ENCODE data around the gene RASEF. TPM values are rescaled to one million over a fixed set of nuclear protein-coding genes. Genes with fewer than 3 reads are reported as not detected.
A peak's percentile ranks its signal among the peaks of the same experiment; 100 is the strongest.
"Not testable (repeated sequence)": the region's sequence is repeated elsewhere in the genome, so short reads cannot be mapped to it uniquely, and the experiment has no call there.

Gene RASEF
- polyA plus RNA-seq, 3 donors = 6.3 to 8.0 (median 7.0) TPM

DNA sequence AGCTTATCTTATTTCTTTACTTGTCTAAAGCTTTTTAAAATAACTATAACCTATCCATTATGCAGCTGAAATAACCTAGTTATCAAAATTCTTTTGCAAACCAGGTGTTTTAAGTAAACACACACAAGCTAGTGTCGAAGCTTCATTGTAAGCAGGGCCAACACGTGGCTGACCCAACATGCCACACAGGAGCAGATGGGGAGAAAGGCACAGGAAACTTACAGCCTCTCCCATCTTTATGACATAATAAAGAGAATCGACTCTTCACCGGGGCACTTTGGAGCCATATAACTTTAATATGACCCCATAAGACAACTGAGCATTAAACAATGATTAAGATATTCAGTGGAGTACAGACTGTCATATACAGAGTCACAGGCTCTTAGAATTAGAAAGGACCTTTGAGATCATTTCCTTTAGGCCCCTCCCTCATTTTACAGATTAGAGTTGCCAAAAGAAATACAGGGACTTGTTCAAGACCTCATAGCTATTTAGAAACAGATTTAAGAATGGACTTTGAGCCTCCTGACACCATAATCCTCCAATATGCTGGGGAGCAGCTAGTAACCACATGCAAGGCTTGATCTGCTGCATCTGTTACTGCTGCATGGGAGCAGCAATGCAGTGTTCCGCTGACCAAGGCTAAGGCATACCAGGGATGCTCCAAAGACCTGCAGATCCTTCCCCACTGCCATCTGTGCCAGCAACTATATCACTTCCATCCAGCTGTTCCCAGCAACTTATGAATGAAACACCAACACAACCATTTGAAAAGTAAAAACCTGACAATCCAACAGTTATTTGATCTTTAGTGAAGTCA is 75.4 kb downstream of the RASEF start:
- DNase-seq (ENCODE audit: low read depth in 3 of 3, low spot score in 2 of 3) = no peak

DNA sequence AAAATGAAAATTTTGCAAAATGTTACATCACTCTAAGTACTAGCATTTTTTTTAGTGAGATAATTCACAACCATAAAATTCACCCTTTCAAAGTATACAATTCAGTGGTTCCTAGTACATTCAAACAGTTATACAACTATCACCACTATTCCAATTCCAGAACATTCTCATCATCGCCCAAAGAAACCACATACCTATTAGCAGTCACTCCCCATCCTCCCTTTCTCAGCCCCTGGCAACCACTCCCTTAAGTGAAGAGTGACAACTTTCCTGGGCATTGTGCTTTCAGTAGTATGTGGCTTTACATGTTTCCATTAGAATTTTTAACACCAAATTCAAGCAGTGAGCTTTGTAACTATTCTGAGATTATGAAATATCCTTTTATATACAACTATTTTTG is 81.4 kb downstream of the RASEF start:
- DNase-seq (ENCODE audit: low read depth in 3 of 3, low spot score in 2 of 3) = no peak

GRCh38 chr9:82975176-82975575 is 87.8 kb downstream of the RASEF start:
- no peak for DNase-seq (ENCODE audit: low read depth in 3 of 3, low spot score in 2 of 3)

DNA sequence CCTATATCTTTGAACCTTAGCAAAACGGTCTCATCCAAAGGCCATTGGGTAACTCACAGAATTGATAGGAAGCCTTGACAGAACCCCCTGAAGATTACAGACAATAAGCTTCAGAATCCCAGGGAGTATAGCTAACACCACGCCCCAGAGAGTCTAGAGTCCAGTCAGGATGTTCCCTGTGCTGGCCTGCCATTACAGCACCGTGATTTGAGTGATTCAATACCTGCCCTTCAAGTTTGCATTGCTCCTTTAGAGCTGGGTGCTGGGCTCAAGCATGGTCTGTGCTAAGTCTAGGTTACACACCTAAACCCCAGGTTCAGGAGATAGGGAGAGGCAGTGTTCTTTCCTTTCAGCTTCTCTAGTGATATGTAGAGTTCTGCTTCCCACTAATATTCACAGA is 90.5 kb downstream of the RASEF start:
- DNase-seq (ENCODE audit: low read depth in 3 of 3, low spot score in 2 of 3) = no peak

GRCh38 chr9:82970359-82970758 is 92.6 kb downstream of the RASEF start:
- no peak for DNase-seq (ENCODE audit: low read depth in 3 of 3, low spot score in 2 of 3)

GRCh38 chr9:82969291-82969690 is 93.7 kb downstream of the RASEF start:
- DNase-seq (ENCODE audit: low read depth in 3 of 3, low spot score in 2 of 3) = no peak

DNA sequence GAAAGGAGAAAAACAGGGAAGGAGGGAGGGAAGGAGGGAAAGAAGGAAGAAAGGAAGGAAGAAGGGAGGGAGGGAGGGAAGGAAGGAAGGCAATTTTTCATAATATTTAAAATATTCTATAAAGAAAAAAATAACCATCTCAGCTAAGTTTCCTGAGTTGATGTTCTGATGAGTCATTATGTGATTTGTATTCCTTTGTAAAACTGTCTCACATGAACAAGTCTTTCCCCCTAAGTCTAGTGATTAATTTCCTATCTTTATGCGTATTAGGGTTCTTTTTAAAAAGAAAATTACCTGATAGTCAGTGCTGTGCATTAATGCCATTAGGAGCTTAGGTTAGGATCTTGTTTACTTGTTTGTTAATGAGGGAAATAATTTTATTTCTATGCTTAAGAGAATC is 94.1 kb downstream of the RASEF start:
- DNase-seq (ENCODE audit: low read depth in 3 of 3, low spot score in 2 of 3) = no peak

- no peak for DNase-seq (ENCODE audit: low read depth in 3 of 3, low spot score in 2 of 3)
Measured at GRCh38 chr9:82968388-82968787, 94.6 kb downstream of the RASEF start.

- DNase-seq (ENCODE audit: low read depth in 3 of 3, low spot score in 2 of 3) = peak; percentile 72 to 83 (median 77)
Measured at GRCh38 chr9:82961504-82962125, 101.3 kb downstream of the RASEF start.

DNA sequence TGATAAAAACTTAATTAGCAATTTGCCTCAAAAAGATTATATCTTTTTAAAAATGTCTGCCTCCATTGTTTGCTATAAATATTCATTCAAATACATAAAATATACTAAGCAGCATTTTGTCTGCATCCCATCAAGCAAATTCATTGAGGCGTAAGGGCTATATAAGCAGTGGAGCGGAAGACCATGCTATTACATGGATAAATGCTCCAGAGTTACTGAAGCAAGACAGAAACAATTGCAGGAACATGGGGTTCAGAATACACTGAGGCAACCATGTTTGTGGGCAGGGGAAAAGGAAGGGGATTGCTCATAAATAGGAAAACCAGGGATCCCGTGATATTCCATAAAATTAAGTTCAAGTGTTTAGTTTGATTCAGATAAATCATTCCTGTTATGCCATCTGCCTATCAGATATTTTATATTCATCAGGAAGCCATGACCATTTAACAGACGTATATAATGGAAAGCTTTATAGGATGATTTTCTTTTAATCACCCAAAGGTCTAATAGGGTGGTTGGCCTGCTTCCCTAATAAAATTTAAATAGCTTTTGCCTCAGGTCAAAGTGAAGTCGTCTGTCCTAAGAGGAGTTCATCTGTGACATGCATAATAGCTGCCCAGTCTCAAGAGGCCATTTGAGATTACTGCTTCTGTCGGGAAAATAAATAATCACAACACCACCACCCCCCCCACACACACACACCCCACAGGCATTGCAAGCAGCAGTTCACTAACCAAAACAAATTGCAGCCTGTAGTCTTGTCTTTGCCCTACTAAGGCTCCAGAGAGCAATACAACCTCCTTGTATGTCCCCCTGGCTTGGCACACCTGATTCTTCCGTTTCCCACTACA is 105.2 kb downstream of the RASEF start:
- DNase-seq (ENCODE audit: low read depth in 3 of 3, low spot score in 2 of 3) = peak in 2 of 3 donors; percentile 16 to 36

DNA sequence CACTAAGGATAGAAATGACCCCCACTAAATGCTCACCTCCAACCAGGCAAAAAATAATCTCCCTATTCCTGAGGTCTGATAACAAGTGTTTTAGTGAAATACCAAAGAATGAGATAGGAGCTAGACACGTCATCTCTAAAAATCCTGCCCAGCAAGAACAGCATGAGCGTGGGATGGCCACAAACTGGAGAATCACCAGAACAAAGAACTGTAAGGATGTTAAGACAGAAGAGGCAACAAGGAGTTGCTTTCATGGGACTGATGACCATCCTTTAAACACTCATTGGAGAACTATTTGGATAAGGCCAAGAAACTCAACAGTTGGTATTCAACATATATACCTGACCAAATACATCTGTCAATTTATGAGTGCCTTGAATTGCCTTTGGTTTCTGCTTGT is 113.7 kb downstream of the RASEF start:
- no peak for DNase-seq (ENCODE audit: low read depth in 3 of 3, low spot score in 2 of 3)

DNA sequence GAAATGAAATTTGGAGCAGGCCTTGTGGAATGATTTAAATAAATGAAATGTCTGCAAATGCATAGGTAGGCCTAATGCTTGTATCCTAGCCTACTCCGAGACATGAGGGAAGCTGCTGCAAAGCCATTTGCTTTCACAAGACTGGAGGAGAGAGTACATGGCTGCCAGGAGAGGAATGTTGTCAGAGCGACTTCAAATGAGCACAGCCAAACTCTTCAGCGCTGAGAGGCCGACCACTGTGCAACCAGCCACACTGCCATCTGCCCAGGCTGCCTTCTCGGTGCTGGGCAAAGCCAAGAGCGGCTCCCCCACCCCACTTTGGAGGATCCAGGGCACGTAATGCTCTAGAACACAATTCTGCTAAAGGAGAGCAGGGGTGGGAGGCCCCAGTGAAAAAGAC is 122.6 kb downstream of the RASEF start:
- DNase-seq (ENCODE audit: low read depth in 3 of 3, low spot score in 2 of 3) = no peak

DNA sequence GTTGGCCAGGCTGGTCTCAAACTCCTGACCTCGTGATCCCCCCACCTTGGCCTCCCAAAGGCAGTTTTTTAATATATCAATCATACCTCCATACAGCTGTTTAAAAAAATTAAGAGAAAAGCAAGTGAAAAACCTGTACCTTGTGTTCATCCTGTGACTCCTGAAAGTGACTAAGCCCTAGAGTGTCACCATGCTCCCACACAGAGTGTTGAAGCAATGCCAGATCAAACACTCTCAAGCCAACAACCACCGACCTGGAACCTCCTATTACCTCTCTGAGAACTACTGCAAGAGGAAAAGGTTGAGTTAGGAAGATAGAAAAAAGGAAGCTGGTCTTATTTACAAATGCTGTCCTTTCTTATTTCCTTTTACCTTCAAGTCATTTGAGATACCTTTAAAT is 123.5 kb downstream of the RASEF start:
- DNase-seq (ENCODE audit: low read depth in 3 of 3, low spot score in 2 of 3) = no peak

GRCh38 chr9:82938426-82939218 is 124.3 kb downstream of the RASEF start:
- DNase-seq (ENCODE audit: low read depth in 3 of 3, low spot score in 2 of 3) = no peak

- DNase-seq (ENCODE audit: low read depth in 3 of 3, low spot score in 2 of 3) = not testable (repeated sequence)
Measured at GRCh38 chr9:82936561-82936960, 126.4 kb downstream of the RASEF start.

DNA sequence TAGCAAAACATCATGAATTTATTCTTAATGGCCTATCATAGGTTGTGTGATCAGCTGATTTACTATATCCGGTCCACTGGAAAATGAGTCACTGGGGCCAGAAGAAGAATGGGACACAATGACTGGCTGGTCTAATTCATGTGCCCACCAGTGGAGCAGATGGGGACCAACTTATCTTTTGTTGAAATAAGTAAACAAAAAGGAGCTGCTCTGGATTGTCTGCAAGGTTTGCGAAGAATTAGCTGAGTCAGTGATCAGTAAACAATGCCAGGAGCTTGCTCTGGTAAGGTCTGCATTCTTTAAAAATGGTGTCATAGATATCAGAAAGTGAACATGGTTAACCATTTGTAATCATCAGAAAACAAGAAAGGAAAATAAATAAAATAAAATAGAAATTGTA is 128.0 kb downstream of the RASEF start:
- DNase-seq (ENCODE audit: low read depth in 3 of 3, low spot score in 2 of 3) = no peak

DNA sequence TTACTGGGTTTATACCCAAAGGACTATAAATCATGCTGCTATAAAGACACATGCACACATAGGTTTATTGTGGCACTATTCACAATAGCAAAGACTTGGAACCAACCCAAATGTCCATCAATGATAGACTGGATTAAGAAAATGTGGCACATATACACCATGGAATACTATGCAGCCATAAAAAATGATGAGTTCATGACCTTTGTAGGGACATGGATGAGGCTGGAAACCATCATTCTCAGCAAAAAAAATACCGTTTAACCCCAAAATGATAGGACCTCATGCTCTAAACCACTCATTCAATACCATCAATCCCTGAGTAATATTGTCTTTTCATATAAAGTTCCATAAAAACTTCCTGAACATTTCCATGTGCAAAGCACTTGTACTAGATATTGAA is 128.9 kb downstream of the RASEF start:
- DNase-seq (ENCODE audit: low read depth in 3 of 3, low spot score in 2 of 3) = not testable (repeated sequence)

GRCh38 chr9:82930116-82930515 is 132.8 kb downstream of the RASEF start:
- no peak for DNase-seq (ENCODE audit: low read depth in 3 of 3, low spot score in 2 of 3)
